ENCODE data around the gene CHN2.

DNA sequence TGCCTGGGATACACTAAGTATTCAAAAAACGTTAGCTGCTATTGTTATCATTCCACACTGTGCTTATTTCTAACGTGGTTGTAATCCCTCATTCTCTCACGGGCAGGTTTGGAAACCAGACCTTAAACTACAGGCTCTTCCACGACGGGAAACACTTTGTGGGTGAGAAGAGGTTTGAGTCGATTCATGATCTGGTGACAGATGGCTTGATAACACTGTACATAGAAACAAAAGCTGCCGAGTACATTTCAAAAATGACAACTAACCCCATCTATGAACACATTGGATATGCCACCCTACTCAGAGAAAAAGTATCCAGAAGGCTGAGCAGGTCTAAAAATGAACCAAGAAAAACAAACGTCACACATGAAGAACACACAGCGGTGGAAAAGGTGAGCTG, 205.9 kb downstream of the CHN2 start:
- TF ChIP-seq, protein P1, sequence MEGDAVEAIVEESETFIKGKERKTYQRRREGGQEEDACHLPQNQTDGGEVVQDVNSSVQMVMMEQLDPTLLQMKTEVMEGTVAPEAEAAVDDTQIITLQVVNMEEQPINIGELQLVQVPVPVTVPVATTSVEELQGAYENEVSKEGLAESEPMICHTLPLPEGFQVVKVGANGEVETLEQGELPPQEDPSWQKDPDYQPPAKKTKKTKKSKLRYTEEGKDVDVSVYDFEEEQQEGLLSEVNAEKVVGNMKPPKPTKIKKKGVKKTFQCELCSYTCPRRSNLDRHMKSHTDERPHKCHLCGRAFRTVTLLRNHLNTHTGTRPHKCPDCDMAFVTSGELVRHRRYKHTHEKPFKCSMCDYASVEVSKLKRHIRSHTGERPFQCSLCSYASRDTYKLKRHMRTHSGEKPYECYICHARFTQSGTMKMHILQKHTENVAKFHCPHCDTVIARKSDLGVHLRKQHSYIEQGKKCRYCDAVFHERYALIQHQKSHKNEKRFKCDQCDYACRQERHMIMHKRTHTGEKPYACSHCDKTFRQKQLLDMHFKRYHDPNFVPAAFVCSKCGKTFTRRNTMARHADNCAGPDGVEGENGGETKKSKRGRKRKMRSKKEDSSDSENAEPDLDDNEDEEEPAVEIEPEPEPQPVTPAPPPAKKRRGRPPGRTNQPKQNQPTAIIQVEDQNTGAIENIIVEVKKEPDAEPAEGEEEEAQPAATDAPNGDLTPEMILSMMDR (IDR thresholded peaks at IDR 0.05; ENCODE audit: poor library complexity, severe bottlenecking): no peak
- TF ChIP-seq, protein P2, sequence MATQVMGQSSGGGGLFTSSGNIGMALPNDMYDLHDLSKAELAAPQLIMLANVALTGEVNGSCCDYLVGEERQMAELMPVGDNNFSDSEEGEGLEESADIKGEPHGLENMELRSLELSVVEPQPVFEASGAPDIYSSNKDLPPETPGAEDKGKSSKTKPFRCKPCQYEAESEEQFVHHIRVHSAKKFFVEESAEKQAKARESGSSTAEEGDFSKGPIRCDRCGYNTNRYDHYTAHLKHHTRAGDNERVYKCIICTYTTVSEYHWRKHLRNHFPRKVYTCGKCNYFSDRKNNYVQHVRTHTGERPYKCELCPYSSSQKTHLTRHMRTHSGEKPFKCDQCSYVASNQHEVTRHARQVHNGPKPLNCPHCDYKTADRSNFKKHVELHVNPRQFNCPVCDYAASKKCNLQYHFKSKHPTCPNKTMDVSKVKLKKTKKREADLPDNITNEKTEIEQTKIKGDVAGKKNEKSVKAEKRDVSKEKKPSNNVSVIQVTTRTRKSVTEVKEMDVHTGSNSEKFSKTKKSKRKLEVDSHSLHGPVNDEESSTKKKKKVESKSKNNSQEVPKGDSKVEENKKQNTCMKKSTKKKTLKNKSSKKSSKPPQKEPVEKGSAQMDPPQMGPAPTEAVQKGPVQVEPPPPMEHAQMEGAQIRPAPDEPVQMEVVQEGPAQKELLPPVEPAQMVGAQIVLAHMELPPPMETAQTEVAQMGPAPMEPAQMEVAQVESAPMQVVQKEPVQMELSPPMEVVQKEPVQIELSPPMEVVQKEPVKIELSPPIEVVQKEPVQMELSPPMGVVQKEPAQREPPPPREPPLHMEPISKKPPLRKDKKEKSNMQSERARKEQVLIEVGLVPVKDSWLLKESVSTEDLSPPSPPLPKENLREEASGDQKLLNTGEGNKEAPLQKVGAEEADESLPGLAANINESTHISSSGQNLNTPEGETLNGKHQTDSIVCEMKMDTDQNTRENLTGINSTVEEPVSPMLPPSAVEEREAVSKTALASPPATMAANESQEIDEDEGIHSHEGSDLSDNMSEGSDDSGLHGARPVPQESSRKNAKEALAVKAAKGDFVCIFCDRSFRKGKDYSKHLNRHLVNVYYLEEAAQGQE (IDR thresholded peaks at IDR 0.05; ENCODE audit: borderline replicate concordance): no peak
